22Rv1 (cell line): ENCODE measurements around the gene FAM3A.

Experiments used
- ZFX ChIP-seq: fragments of 450-650 bp; IDR thresholded peaks from 2 replicates; pipeline ENCODE4 v1.6.1; 2017; ENCODE audit warnings: antibody characterized with exemption, borderline replicate concordance
- TF ChIP-seq, protein P1 (sequence below): fragments of 450-650 bp; IDR thresholded peaks from 2 replicates; pipeline ENCODE4 v1.5.1; 2017; ENCODE audit warnings: mild to moderate bottlenecking

DNA sequence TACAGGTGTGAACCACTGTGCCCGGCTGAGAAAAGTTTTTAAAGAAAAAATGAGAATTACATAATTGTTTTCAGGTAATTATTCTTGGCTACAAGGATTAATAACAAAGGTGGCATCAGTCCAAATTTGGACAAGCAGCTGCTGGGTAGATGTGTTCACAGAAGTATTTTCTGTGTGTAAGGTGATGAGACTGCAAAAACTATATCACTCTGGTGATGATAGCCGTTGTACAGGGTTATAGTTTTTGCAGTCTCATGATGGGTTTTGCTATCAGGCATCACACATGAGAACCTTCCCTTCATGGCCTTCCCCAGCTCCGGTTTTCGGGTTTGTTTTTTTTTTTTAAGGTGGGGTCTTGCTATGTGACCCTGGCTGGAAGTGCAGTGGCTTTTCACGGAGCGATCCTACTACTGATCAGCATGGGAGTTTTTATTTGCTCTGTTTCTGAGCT lies 20.5 kb downstream of the FAM3A start:
- TF ChIP-seq, protein P1, sequence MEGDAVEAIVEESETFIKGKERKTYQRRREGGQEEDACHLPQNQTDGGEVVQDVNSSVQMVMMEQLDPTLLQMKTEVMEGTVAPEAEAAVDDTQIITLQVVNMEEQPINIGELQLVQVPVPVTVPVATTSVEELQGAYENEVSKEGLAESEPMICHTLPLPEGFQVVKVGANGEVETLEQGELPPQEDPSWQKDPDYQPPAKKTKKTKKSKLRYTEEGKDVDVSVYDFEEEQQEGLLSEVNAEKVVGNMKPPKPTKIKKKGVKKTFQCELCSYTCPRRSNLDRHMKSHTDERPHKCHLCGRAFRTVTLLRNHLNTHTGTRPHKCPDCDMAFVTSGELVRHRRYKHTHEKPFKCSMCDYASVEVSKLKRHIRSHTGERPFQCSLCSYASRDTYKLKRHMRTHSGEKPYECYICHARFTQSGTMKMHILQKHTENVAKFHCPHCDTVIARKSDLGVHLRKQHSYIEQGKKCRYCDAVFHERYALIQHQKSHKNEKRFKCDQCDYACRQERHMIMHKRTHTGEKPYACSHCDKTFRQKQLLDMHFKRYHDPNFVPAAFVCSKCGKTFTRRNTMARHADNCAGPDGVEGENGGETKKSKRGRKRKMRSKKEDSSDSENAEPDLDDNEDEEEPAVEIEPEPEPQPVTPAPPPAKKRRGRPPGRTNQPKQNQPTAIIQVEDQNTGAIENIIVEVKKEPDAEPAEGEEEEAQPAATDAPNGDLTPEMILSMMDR: no peak
- no peak for TF ChIP-seq ZFX
